ENCODE measurements around the gene DRICH1. TPM values are rescaled to one million over a fixed set of nuclear protein-coding genes. Genes with fewer than 3 reads are reported as not detected.

The DRICH1 gene
- total and polyA plus RNA-seq, 2 of the 13 experiments (the other 11 are each of a cell fraction or from before 2014, with no cell fraction given), result 0.22 to 0.66 TPM

DNA sequence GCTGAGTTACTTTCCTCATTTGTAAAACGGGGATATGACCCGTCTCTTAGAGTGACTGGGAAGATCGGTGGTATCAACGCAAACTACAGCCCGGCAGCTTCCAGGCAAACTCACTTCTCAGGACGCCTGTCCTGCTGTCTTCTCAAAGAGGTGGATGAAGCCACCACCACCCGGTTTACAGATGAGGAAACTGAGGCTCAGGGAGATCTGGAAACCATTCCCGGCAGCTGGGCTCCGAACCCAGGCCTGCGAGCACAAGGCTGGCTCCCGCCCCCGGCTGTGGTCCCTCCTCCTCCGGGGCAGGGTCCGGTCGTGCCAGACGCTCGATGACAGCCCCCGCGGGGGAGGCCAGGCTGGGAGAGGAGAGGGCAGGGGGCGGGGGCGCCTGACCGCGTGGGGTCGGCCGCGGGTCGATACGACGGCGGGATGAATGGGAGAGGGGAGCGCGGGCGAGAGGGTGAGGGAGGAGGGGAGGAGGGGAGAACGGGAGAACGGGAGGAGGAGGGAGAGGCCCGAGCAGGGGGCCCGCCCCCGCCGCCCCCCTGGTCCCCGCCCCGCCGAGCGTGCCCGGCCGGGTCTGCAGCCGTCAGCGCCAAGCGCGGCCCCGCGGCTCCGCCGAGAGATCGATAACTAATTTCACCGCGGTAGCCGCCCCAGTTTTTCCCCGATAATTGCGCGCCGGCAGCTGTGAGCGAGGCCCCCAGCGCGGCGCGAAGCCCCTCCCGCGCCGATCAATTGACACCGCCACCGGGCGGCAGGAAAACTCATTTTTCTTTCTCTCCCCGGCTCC, 66.0 kb downstream of the DRICH1 start (continued):
- TF ChIP-seq FOXP4 (CRISPR knock-in tag; IDR thresholded peaks at IDR 0.05) (peak; percentile 22; the same call in 1 of the 2 replicates), TARDBP (CRISPR knock-in tag; IDR thresholded peaks at IDR 0.05) (0 out of 2 replicates have a peak, but pooled peaks have one; percentile 53), ELF1 (CRISPR knock-in tag; IDR thresholded peaks at IDR 0.05) (no peak), HMG20B (CRISPR knock-in tag; conservative IDR thresholded peaks at IDR 0.05) (no peak), FOXP1 (IDR thresholded peaks at IDR 0.05) (no peak), FOXP1 (CRISPR knock-in tag; IDR thresholded peaks at IDR 0.05) (no peak), SPEN (CRISPR knock-in tag; IDR thresholded peaks at IDR 0.05; ENCODE audit: low read depth) (0 out of 2 replicates have a peak, but pooled peaks have one; percentile 39), ZNF788 (CRISPR knock-in tag; IDR thresholded peaks at IDR 0.05; ENCODE audit: borderline replicate concordance) (no peak), TBP (CRISPR knock-in tag; IDR thresholded peaks at IDR 0.05) (no peak), NR2F2 (IDR thresholded peaks at IDR 0.05; ENCODE audit: borderline replicate concordance, low read depth) (no peak), MIXL1 (CRISPR knock-in tag; IDR thresholded peaks at IDR 0.05) (peak; percentile 23; the same call in 1 of the 2 replicates), SAP130 (CRISPR knock-in tag; IDR thresholded peaks at IDR 0.05; ENCODE audit: low read depth) (peak; percentile 61), HIVEP1 (CRISPR knock-in tag; IDR thresholded peaks at IDR 0.05) (peak; percentile 58; the same call in 1 of the 2 replicates), ZNF30 (CRISPR knock-in tag; IDR thresholded peaks at IDR 0.05) (no peak), ZNF614 (CRISPR knock-in tag; IDR thresholded peaks at IDR 0.05; ENCODE audit: borderline replicate concordance) (no peak), REPIN1 (CRISPR knock-in tag; IDR thresholded peaks at IDR 0.05; ENCODE audit: borderline replicate concordance, low read depth) (peak; percentile 54; the same call in 1 of the 2 replicates), RARA (CRISPR knock-in tag; IDR thresholded peaks at IDR 0.05) (peak; percentile 76), ZNF746 (CRISPR knock-in tag; IDR thresholded peaks at IDR 0.05) (peak; percentile 100), ZNF207 (IDR thresholded peaks at IDR 0.05; ENCODE audit: borderline replicate concordance) (no peak), THYN1 (CRISPR knock-in tag; IDR thresholded peaks at IDR 0.05; ENCODE audit: borderline replicate concordance, low read depth) (no peak), GABPB1 (CRISPR knock-in tag; IDR thresholded peaks at IDR 0.05) (peak; percentile 74; the same call in 1 of the 2 replicates), PHF5A (CRISPR knock-in tag; IDR thresholded peaks at IDR 0.05; ENCODE audit: low read depth, unreplicated experiment) (no peak), ELF4 (CRISPR knock-in tag; IDR thresholded peaks at IDR 0.05; ENCODE audit: borderline replicate concordance) (no peak), ZNF878 (CRISPR knock-in tag; IDR thresholded peaks at IDR 0.05) (no peak)
- TF ChIP-seq, protein P1, sequence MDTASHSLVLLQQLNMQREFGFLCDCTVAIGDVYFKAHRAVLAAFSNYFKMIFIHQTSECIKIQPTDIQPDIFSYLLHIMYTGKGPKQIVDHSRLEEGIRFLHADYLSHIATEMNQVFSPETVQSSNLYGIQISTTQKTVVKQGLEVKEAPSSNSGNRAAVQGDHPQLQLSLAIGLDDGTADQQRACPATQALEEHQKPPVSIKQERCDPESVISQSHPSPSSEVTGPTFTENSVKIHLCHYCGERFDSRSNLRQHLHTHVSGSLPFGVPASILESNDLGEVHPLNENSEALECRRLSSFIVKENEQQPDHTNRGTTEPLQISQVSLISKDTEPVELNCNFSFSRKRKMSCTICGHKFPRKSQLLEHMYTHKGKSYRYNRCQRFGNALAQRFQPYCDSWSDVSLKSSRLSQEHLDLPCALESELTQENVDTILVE (CRISPR knock-in tag; IDR thresholded peaks at IDR 0.05), result no peak
- TF ChIP-seq, protein P2, sequence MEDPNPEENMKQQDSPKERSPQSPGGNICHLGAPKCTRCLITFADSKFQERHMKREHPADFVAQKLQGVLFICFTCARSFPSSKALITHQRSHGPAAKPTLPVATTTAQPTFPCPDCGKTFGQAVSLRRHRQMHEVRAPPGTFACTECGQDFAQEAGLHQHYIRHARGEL (CRISPR knock-in tag; IDR thresholded peaks at IDR 0.05), result peak; percentile 70; the same call in 1 of the 2 replicates
- TF ChIP-seq, protein P3, sequence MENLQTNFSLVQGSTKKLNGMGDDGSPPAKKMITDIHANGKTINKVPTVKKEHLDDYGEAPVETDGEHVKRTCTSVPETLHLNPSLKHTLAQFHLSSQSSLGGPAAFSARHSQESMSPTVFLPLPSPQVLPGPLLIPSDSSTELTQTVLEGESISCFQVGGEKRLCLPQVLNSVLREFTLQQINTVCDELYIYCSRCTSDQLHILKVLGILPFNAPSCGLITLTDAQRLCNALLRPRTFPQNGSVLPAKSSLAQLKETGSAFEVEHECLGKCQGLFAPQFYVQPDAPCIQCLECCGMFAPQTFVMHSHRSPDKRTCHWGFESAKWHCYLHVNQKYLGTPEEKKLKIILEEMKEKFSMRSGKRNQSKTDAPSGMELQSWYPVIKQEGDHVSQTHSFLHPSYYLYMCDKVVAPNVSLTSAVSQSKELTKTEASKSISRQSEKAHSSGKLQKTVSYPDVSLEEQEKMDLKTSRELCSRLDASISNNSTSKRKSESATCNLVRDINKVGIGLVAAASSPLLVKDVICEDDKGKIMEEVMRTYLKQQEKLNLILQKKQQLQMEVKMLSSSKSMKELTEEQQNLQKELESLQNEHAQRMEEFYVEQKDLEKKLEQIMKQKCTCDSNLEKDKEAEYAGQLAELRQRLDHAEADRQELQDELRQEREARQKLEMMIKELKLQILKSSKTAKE (CRISPR knock-in tag; IDR thresholded peaks at IDR 0.05; ENCODE audit: borderline replicate concordance), result peak; percentile 69
